MV-4-11 (cell line): ENCODE results near the gene OLIG3.

Experiments used
- DNase-seq: peaks from one replicate; lab custom pipeline; 2025; lab: John Stamatoyannopoulos, UW

Gene OLIG3

GRCh38 chr6:137495703-137496336 lies 1.6 kb upstream of the OLIG3 start:
- DNase-seq: no peak

GRCh38 chr6:137494988-137495702 lies 951 bp upstream of the OLIG3 start:
- DNase-seq: no peak

- no peak for DNase-seq
Observed at GRCh38 chr6:137493218-137494038, 766 bp downstream of the OLIG3 start.

GRCh38 chr6:137492289-137493217 lies 1.6 kb downstream of the OLIG3 start:
- no peak for DNase-seq

GRCh38 chr6:137491478-137491877 lies 2.7 kb downstream of the OLIG3 start:
- no peak for DNase-seq

- no peak for DNase-seq
Observed at GRCh38 chr6:137490961-137491360, 3.2 kb downstream of the OLIG3 start.

- DNase-seq: no peak
Observed at GRCh38 chr6:137490006-137490905, 3.9 kb downstream of the OLIG3 start.

- no peak for DNase-seq
Observed at GRCh38 chr6:137489046-137490005, 4.9 kb downstream of the OLIG3 start.

- no peak for DNase-seq
Observed at GRCh38 chr6:137488150-137489045, 5.8 kb downstream of the OLIG3 start.

GRCh38 chr6:137487869-137488149 lies 6.4 kb downstream of the OLIG3 start:
- no peak for DNase-seq

GRCh38 chr6:137487181-137487868 lies 6.9 kb downstream of the OLIG3 start:
- DNase-seq: no peak

GRCh38 chr6:137486416-137486815 lies 7.8 kb downstream of the OLIG3 start:
- DNase-seq: no peak

GRCh38 chr6:137480431-137480830 lies 13.8 kb downstream of the OLIG3 start:
- no peak for DNase-seq

- no peak for DNase-seq
Observed at GRCh38 chr6:137475103-137475502, 19.1 kb downstream of the OLIG3 start.

GRCh38 chr6:137473598-137473997 lies 20.6 kb downstream of the OLIG3 start:
- no peak for DNase-seq

- DNase-seq: no peak
Observed at GRCh38 chr6:137472641-137473137, 21.5 kb downstream of the OLIG3 start.

- no peak for DNase-seq
Observed at GRCh38 chr6:137471986-137472385, 22.2 kb downstream of the OLIG3 start.

GRCh38 chr6:137471497-137471896 lies 22.7 kb downstream of the OLIG3 start:
- no peak for DNase-seq
